Measurements from ENCODE around the gene NPC2.

NPC2 gene

GRCh38 chr14:74528406-74528805, 35.3 kb upstream of the NPC2 start:
- Histone ChIP-seq H3K4me3 (ENCODE audit: low read depth in 1 of 2, low read length in 1 of 2) (no peak overlapping the region), H3K27me3 (no peaks in the 10 kb centered on the region), H3K4me1 (ENCODE audit: control insufficient read depth in 1 of 2, insufficient read depth in 1 of 2, low read depth in 1 of 2, low read length in 1 of 2) (no peaks in the 10 kb centered on the region), H3K36me3 (no peaks in the 10 kb centered on the region), H3K27ac (no peak overlapping the region), H3K9me3 (no peaks in the 10 kb centered on the region)
- no peak for TF ChIP-seq CTCF (IDR thresholded peaks at IDR 0.05)

- Histone ChIP-seq H3K36me3 (no peaks in the 10 kb centered on the region), H3K4me3 (ENCODE audit: low read depth in 1 of 2, low read length in 1 of 2) (no peak overlapping the region), H3K4me1 (ENCODE audit: control insufficient read depth in 1 of 2, insufficient read depth in 1 of 2, low read depth in 1 of 2, low read length in 1 of 2) (no peaks in the 10 kb centered on the region)
Observed at GRCh38 chr14:74527736-74528280, 34.7 kb upstream of the NPC2 start.

GRCh38 chr14:74526854-74527585, 33.9 kb upstream of the NPC2 start:
- Histone ChIP-seq H3K36me3 (no peaks in the 10 kb centered on the region), H3K27me3 (no peaks in the 10 kb centered on the region), H3K9me3 (no peaks in the 10 kb centered on the region), H3K4me1 (ENCODE audit: control insufficient read depth in 1 of 2, insufficient read depth in 1 of 2, low read depth in 1 of 2, low read length in 1 of 2) (no peaks in the 10 kb centered on the region), H3K4me3 (ENCODE audit: low read depth in 1 of 2, low read length in 1 of 2) (no peak overlapping the region), H3K27ac (no peak overlapping the region)
- no peak for TF ChIP-seq CTCF (IDR thresholded peaks at IDR 0.05)

More at GRCh38 chr14:74527736-74528280, 34.7 kb upstream of the NPC2 start:
- no peak for TF ChIP-seq CTCF (IDR thresholded peaks at IDR 0.05)
- Histone ChIP-seq H3K27me3 (no peaks in the 10 kb centered on the region), H3K27ac (no peak overlapping the region), H3K9me3 (no peaks in the 10 kb centered on the region)

GRCh38 chr14:74525361-74525851, 32.3 kb upstream of the NPC2 start:
- no peak overlapping the region for H3K4me3 ChIP-seq (ENCODE audit: low read depth in 1 of 2, low read length in 1 of 2)
- no peak overlapping the region for H3K27ac ChIP-seq
- no peaks in the 10 kb centered on the region for H3K9me3 ChIP-seq
- TF ChIP-seq CTCF (IDR thresholded peaks at IDR 0.05) = no peak
- H3K27me3 ChIP-seq = no peaks in the 10 kb centered on the region
- H3K36me3 ChIP-seq = no peaks in the 10 kb centered on the region
- H3K4me1 ChIP-seq (ENCODE audit: control insufficient read depth in 1 of 2, insufficient read depth in 1 of 2, low read depth in 1 of 2, low read length in 1 of 2) = no peaks in the 10 kb centered on the region

- TF ChIP-seq CTCF (IDR thresholded peaks at IDR 0.05) = no peak
- Histone ChIP-seq H3K4me3 (ENCODE audit: low read depth in 1 of 2, low read length in 1 of 2) (no peak overlapping the region), H3K27me3 (no peaks in the 10 kb centered on the region), H3K4me1 (ENCODE audit: control insufficient read depth in 1 of 2, insufficient read depth in 1 of 2, low read depth in 1 of 2, low read length in 1 of 2) (no peaks in the 10 kb centered on the region), H3K9me3 (no peaks in the 10 kb centered on the region), H3K27ac (no peak overlapping the region), H3K36me3 (no peaks in the 10 kb centered on the region)
Observed at GRCh38 chr14:74524812-74525135, 31.7 kb upstream of the NPC2 start.
